NCI-H2196 (cell line): Measurements from ENCODE around the gene INO80D.
"Not testable (repeated sequence)": the region's sequence is repeated elsewhere in the genome, so short reads cannot be mapped to it uniquely, and the experiment has no call there.

Experiments used
- DNase-seq: peaks from one replicate; lab custom pipeline; 2025; ENCODE audit not compliant: unreplicated experiment; lab: John Stamatoyannopoulos, UW

INO80D gene, protein sequence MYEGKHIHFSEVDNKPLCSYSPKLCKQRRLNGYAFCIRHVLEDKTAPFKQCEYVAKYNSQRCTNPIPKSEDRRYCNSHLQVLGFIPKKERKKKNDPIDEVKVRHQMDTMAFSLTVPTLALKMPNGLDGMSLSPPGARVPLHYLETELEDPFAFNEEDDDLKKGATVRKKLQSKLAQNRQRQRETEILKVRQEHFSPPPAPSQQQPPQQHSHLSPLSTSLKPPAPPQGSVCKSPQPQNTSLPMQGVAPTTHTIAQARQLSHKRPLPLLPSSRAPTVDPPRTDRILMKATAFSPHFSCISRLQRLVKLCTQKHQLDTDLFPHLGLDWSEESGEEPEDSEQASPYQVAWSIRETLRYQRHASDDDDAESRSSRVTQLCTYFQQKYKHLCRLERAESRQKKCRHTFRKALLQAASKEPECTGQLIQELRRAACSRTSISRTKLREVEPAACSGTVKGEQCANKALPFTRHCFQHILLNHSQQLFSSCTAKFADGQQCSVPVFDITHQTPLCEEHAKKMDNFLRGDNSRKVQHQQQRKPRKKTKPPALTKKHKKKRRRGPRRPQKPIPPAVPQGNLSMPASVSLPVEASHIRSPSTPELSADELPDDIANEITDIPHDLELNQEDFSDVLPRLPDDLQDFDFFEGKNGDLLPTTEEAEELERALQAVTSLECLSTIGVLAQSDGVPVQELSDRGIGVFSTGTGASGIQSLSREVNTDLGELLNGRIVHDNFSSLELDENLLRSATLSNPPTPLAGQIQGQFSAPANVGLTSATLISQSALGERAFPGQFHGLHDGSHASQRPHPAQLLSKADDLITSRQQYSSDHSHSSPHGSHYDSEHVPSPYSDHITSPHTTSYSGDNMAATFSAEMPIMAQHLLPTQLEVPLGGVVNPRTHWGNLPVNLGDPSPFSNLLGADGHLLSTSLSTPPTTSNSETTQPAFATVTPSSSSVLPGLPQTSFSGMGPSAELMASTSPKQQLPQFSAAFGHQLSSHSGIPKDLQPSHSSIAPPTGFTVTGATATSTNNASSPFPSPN

DNA sequence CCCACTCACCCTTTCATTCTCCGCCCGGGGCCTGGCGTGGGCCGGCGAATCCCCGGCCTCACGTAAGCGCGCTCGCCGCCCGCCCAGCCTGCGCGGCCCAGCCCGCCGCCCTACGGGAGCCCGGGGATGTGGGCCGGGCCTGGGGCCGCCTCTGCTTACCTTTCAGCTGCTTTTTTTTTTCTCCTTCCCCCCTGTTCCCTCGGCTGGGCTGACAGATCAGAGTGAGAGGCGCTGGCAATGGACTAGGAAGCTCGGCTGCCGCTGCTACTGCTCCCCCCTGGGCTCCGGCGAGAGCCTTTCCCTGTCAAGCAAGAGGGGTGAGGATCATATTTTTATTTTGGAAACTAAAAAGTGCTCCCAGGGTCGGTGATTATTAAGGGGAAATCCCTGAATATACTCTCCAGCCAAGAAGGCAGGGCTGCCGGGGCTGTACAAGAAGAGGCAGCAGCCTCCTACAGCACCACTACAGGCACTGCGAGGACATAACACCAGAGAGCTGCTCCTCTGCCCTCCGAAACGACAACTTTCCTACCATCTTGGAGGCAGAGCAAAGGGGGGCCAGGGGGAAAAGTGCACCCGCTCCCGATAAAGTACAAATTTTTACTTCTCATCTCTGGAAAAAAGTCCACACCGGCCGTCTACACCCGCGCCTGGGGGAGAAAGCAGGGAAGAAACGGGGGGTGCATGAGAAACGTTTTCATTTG lies at the start of gene INO80D:
INO80D (minus strand) TSS at position 433 of the 704 bp plus-strand sequence. CDS start 23,158 bp downstream, outside the sequence.
- peak; percentile 63 for DNase-seq

DNA sequence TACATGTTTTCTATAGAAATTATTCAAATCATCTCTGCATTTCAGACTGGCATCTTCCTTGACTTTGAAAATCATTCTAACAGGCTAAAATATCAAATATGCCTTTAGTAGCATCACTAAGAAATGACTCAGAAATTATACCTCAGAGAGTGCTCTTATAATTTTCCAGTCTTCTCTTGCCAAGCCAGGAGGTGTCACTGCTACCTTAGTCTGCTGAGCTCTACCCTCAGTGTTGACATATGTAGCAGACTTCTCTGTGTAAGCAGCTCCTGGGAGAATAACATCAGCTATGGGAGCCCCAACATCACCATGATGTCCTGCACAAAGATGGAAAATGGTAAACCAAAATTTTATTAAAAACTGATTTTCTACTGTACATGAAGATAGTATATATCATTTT lies 41.7 kb upstream of the INO80D start:
- peak; percentile 7 for DNase-seq

DNA sequence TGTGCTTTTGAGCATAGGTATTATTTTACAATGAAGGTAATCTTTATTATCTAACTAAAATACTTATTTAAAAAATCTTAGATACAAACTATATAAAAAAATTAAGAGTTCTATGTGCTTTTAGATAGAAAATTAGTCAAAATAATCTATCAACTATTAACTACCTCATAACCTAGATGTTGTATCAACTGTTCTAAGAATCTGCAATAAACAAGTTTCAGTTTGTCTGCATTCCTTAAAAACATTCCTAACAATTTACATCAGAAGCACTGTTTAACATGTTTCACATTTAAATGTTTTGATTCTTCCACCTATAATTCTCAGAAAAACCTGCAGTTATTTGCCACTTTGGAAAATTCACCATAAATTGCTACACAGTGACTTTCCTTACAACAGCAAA lies 39.9 kb upstream of the INO80D start:
- no peak for DNase-seq

DNA sequence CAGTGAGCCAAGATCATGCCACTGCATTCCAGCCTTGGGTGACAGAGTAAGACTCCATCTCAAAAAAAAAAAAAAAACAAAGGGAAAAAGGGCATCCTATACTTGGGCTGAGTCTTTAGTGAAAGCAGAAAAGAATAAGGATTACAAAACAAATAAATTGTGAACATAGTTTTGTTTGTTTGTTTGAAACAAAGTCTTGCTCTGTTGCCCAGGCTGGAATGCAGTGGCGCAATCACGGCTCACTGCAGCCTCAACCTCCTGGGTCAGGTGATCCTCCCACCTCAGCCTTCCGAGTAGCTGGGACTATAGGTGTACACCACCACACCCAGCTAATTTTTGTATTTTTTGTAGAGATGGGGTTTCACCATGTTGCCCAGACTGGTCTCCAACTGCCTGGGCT lies 36.6 kb upstream of the INO80D start:
- not testable (repeated sequence) for DNase-seq

DNA sequence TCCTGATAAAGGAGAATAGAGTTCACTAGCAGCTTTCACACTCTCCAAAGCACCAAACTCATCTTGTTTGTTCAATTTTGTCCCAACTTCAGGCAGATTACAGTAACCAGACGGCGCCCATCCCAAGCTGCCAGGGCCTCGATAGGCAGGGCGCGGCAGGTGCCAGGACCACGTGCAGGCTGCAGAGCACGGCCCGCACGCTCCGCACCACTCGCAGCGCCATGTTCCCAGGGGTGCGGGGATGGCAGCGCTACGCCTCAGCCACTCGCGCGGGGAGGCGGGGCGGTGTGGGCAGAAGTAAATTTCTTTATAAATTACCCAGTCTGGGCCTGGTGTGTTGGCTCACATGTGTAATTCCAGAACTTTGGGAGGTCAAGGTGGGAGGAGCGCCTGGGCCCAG lies 30.3 kb upstream of the INO80D start:
- DNase-seq, result no peak

DNA sequence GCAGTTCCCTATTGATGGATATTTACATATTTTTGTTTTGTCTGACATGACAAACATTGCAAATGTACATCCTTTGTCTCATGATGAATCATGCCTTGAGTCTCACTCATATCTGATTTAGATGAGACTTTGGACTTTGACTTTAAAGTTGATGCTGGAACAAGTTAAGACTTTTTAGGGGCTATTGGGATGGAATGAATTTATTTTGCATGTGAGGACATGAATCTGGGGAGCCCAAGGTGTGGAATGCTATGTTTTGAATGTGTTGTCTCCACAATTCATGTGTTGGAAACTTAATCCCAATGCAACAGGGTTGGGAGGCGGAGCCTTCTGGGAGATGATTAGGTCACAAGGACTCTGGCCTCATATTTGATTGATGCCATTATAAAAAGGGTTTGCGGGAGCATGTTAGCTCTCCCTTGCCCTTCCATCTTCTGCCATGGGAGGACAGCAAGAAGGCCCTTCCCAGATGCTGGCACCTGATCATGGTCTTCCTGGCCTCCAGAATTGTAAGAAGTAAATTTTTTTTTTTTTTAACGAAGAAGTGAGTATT lies 29.1 kb upstream of the INO80D start:
- DNase-seq, result no peak

DNA sequence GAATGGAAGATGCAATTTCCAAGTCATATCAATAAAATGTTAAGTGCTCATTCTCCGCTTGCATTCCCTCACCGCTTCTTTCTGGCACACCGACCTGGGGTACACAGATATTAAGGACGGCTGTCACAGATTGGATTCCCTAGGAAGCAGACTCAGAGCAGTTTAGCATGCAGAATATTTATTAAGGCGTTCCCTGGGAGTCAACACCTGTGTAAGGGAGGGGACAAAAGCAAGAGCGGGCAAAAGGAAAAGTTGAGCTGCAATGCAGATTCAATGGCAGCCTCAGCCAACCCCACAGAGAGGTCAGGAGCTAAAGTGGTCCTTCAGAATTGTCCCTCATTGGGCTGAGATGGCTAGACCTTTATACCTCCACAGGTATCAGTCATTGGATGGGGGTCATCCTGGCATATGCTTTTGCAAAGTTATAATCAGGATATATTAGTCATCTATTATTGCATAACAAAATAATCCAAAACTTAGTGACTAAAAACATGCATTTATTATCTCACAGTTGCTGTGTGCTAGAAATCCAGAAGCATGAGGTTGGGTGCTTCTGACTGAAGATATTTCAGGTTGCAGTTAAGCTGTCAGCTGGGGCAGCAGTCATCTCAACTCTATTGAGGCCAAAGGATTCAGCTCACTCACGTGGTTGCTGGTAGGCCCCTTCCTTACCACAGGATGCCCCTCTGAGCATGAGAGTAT lies 27.0 kb upstream of the INO80D start:
- no peak for DNase-seq

DNA sequence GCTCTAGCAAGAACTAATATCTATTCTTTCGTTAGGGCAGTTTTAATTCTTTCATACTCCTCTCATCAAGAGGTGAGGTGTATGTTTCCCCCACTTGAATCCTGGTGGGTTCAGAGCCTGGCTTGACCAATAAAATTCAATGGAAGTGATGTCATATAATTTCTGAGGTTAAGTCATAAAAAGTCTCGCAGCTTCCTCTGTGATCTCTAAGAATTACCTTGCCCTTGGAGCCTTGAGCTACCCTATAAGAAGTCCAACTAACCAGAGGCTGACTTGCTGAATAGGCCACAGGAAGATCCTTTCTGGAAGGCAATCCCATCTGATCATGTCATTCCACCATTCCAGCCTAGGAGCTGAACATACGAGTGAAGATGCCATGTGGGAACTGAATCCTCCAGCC lies 26.1 kb upstream of the INO80D start:
- DNase-seq, result no peak

DNA sequence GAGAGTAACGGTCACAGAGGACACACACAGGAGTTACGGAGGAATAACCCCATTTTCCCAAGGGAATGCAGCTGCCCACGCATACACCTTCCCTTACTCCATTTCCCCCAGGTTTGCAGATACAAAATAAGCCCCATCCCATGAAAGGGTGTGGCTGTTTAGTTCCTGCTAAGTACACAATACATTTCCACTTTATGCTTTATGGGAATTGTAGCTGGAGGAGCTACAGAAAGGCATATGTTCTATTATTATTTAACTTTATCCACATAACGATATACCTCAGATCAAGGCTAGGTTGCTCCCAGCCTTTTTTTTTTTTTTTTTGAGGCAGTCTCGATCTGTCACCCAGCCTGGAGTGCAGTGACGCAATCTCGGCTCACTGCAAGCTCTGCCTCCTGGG lies 22.7 kb upstream of the INO80D start:
- no peak for DNase-seq

DNA sequence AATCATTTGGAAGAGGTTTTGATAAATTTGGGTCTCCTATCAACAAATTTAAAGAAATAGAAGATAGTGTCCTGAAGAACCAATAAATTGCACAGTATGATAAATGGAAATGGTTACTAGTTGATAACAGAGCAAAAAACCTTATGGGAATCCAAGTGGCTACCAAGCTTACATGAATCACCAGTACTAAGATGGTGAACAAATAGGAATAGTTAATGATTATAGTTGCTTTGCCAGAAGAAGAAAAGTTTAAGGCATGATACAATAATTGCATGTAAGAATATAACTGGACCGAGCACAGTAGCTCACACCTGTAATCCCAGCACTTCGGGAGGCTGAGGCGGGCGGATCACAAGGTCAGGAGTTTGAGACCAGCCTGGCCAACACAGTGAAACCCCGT lies 19.6 kb upstream of the INO80D start:
- no peak for DNase-seq

DNA sequence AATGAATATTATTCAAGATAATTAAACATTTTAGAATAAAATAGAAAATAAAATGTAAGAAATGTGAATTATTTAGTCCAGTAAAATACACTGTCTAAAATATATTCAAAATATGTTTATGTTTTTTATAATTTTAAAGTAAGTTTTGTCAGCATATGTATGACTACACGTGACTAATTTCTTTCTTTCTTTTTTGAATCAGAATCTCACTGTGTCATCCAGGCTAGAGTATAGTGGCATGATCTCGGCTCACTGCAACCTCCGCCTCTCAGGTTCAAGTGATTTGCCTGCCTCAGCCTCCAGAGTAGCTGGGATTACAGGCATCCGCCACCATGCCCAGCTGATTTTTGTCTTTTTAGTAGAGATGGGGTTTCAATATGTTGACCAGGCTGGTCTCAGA lies 19.1 kb upstream of the INO80D start:
- DNase-seq, result no peak

DNA sequence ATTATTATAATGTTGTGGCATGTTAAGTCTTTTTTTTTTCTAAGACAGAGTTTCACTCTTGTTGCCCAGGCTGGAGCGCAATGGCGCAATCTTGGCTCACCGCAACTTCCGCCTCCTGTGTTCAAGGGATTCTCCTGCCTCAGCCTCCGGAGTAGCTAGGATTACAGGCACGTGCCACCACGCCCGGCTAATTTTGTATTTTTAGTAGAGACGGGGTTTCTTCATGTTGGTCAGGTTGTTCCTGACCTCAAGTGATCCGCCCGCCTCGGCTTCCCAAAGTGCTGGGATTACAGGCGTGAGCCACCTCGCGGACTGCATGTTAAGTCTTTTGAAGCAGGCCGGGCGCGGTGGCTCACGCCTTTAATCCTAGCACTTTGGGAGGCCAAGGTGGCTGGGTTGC lies 12.9 kb upstream of the INO80D start:
- DNase-seq, result not testable (repeated sequence)

DNA sequence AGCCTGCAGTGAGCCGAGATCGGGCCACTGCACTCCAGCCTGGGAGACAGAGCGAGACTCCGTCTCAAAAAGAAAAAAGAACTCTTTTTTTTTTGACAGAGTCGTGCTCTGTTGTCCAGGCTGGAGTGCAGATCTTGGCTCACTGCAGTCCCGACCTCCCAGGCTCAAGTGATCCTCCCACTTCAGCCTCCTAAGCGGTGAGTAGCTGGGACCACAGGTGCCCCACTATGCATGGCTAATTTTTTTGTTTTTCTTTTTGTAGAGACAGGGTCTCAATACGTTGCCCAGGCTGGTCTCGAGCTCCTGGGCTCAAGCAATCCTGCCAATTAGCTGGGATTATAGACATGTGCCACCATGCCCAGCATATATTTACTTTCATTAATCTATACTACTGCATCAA lies 12.5 kb upstream of the INO80D start:
- no peak for DNase-seq

DNA sequence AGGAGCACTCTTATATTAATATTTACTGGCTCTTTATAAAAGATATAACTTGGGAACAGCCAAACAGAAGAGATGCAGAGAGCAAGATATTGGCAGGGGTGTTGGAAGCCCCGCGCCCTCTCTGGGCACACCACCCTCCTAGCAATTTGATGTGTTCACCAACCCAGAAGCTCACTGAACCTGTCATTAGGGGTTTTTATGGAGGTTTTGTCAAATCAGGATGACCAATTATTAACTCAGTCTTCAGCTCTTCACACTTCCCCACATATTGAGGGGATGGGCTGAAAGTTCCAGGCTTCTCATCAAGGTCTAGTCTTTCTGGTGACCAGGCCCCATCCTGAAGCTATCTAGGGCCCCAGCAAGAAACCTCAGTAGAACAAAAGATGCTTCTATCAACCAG lies 10.9 kb upstream of the INO80D start:
- no peak for DNase-seq

DNA sequence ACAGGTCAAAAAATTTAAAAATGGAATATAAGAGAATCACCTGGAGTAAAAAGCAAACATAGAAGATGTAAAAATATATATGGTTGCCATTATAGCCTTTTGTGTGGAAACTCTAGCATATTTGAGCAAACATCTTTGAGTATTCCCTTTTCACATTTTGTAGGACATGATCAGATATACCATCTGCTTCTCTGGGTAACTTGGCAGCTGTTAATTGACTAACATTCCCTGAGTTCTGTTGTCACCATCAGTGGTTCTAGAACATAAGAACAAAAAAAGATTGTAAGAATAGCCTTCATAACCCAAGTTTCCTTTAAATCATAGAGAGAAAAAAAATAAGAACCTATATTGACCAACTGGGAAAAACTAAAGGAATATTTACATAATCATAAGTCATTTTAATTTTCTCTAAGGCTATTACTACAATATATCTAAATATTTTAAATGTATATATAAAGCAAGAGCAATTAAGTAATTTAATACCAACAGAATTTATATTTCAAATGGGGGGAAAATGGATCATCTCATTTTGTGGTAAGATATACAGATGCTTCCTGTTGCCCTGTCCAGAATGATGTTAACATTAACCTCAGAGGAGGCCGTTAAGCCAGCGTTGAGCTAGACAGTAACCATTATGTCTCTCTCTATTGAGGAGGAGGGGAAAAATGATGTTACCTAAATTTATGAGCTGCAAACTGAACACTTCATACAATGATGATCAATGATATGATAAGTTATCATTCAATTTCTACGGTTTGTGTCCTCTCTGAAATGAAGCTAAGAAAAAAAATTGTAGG lies 9.8 kb upstream of the INO80D start:
- no peak for DNase-seq

DNA sequence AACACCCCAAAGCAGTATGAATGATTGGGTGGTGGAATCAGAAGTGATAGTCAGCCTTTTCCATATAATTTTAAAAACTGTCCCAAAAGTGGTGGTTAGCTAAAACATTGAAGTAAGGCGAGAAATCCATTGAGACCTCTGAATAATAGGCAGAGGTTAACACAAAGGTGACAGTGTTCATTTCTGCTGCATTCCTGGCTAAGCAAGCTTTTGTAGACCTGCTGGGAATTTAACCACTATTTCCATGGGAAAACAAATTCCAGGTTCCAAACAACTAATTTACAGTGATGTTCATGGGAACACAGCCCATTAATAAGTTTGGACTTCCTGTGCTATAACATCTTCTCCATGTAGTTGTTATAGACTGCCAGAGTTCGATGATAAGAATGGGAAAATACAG lies 6.3 kb upstream of the INO80D start:
- DNase-seq, result no peak

DNA sequence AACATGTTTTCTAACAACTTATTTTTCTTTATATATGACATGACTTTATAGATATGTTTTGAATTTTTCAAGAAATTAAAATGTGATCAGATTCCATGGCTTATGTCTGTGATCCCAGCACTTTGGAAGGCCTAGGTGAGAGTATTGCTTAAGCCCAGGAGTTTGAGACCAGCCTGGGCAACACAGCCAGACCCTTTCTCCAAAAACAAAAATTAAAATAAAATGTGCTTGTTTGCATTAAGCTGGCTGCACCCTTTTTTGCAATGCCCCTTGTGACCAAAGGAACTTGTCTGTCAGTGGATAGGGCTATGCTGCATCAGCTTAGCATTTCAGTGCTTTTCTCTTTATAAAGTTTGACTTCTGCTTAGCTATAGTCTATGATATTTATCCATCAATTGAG lies 2.3 kb upstream of the INO80D start:
- no peak for DNase-seq

DNA sequence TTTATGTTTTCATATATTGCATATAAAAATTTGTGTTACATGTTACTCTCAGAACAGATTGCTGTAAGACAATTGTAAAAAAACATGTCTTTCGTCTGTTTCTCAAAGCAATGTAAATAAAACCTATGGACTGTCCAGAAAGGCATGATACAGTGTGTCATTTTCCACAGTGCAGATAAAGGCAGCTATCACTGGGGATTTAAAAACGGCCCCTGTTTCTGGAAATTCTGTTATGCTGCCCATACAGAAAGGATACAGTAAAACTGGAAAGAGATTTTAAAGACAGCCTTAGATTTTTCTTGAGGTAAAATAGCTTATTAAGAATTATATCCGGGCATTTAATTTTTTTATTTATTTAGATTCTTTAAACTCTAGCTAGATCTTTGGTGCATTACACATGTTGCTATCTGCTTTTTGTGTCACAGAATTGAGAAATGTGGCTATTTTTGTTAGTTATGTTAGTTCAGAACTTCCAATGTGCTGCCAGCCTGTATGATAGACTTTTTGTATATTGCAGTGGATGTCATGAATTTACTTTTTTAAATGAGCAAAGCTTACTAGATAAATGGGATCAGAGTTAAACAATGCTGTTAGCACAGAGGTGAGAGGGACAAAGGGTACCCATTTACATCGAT lies 859 bp upstream of the INO80D start:
- DNase-seq, result no peak
